Activated T-cell treated with anti-CD3 and anti-CD28 coated beads for 48 hours (primary cell): ENCODE data around the gene IFNW1.

Experiments
- DNase-seq: peaks from one replicate; pipeline ENCODE4 v3.0.0-alpha.2; 2020; ENCODE audit warnings: low read depth

Gene IFNW1

DNA sequence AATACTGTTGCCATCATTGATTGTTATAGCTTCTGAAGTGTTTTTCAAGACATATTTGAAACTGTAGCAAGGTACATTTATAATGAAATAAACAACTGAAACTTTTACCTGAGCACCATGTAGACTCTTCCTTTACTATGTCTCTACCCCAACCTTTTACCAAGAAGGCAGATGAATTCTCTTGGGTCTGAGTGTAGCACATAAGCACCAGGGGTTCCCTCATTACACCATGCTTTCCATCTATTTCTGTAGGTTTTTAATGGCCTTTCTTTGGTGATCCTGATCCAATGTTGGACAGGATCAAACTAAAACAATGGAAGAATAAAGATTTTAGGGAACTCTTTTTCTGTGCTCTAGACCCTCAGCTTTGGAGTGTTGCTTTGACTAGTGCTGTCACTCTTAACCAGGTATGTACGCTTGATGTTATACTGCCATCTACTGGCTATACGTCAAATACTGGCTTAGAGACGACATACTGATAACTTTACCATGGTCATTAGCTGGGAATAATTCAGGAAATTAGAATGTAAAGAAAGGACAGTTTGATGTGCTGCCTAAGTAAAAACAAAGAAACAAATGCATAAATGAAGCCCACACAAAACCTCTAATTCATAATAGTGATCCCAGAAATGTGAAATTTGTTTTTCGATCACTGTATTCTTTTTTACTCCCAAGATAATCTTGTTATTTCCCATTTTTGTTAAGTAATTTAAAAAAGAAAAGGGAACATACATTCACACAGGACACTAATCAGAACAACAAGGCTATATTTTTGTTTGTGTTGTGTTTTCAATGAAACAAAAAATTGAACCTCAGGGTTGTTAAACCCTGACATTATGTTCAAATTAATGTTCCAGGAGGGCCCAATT is 30.7 kb downstream of the IFNW1 start:
- DNase-seq = no peak

DNA sequence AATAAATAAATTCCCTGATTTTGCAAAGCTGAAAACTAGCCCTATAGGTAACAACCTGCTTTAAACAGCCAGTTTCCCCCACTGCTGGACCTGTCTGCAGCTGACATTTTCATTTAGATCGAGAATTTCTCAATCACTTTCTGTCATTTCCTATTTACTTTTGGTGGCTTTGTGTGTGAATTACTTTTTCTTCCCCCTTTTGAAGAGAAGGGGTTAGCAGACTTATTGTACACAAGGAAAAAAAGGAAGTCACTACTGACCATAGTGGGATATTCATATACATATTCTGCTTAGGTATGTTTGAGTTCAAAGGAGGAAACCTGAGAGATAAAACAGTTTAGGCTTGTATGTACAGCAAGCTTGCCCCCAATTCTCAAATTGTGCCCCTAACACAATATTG is 36.8 kb downstream of the IFNW1 start:
- no peak for DNase-seq

DNA sequence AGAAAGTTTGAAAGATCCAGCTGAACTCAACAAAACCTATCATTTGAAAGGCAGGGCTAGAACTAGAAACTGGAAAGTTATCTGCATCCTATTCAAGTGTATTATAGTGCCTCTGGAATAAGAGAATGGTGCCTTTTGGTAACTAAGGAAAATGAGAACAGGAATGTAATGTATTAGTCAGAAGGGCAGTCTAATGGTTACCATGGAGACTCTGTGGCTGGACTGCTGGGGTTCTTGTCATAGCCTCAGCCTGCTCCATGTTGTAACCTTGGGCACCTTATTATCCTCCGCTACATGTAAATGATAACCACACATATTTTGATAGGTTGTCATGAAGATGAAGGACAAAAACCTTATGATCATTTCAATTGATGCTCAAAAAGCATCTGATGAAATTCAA is 39.3 kb downstream of the IFNW1 start:
- no peak for DNase-seq

GRCh38 chr9:21097817-21098216 is 43.8 kb downstream of the IFNW1 start:
- DNase-seq = no peak

DNA sequence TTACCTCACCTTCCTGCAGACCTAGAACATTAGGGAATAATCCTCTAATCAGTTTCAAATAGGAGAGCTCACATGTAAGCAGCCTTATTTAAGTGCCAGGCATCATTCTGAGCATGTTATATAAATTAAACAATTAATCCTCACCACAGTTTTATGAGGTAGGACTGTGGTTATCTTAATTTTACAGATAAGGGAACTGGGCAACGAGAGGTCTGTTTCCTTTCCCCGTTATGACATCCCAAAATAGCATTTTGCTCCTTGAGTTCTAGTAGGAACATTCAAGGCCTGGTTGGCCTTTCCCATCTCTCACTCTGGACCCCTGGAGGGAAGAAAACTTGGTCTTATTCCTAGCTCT is 44.8 kb downstream of the IFNW1 start:
- DNase-seq = no peak

- DNase-seq = no peak
Measured at GRCh38 chr9:21096172-21096900, 45.3 kb downstream of the IFNW1 start.

DNA sequence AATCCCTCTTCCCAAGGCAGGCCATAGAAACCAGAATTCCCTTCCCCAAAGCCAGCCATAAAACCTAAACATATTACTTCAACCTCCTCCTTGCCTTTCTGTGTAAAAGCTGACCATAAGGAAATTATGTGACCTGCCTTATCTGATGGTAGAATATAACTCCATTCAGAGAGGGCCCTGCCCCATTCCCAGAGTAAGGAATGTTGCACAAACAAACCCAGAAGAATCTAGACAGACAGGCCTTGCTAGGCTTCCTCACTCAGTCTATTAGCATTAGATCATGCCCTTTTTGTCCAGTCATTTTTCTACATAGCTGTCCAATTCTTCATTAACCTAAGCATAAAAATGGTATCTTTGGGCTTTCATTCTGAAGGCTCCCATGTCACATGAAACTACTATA is 46.1 kb downstream of the IFNW1 start:
- DNase-seq = no peak
